Measurements from ENCODE around the gene PTDSS2.
A peak's percentile ranks its signal among the peaks of the same experiment; 100 is the strongest.
"Not testable (repeated sequence)": the region's sequence is repeated elsewhere in the genome, so short reads cannot be mapped to it uniquely, and the experiment has no call there.

Gene PTDSS2

GRCh38 chr11:504994-505344, 54.9 kb downstream of the PTDSS2 start:
- no peaks in the 10 kb centered on the region for H3K27me3 ChIP-seq (ENCODE audit: control insufficient read depth, insufficient read depth, low read length)
- H3K4me1 ChIP-seq (ENCODE audit: control insufficient read depth, insufficient read depth, low read length), result peaks cover 46% of the 10 kb centered on the region
- no peak overlapping the region for H3K4me3 ChIP-seq (ENCODE audit: low read length)
- H3K9ac ChIP-seq (ENCODE audit: low read length), result peak overlapping the region; percentile 95
- H3K36me3 ChIP-seq (ENCODE audit: control insufficient read depth, insufficient read depth, low read length), result peaks cover 5% of the 10 kb centered on the region
- no peaks in the 10 kb centered on the region for H3K9me3 ChIP-seq (ENCODE audit: control insufficient read depth, low read length)

GRCh38 chr11:506238-506994, 56.3 kb downstream of the PTDSS2 start:
- H3K27me3 ChIP-seq (ENCODE audit: control insufficient read depth, insufficient read depth, low read length), result no peaks in the 10 kb centered on the region
- H3K9me3 ChIP-seq (ENCODE audit: control insufficient read depth, low read length), result no peaks in the 10 kb centered on the region
- H3K4me1 ChIP-seq (ENCODE audit: control insufficient read depth, insufficient read depth, low read length), result peaks cover 46% of the 10 kb centered on the region
- H3K36me3 ChIP-seq (ENCODE audit: control insufficient read depth, insufficient read depth, low read length), result no peaks in the 10 kb centered on the region
- peak overlapping the region; percentile 95 for H3K9ac ChIP-seq (ENCODE audit: low read length)
- peak overlapping the region; percentile 62 for H3K4me3 ChIP-seq (ENCODE audit: low read length)

- Histone ChIP-seq H3K36me3 (ENCODE audit: control insufficient read depth, insufficient read depth, low read length) (no peaks in the 10 kb centered on the region), H3K4me1 (ENCODE audit: control insufficient read depth, insufficient read depth, low read length) (peaks cover 39% of the 10 kb centered on the region), H3K9ac (ENCODE audit: low read length) (peak within 1 kb of the TSS; percentile 95), H3K9me3 (ENCODE audit: control insufficient read depth, low read length) (no peaks in the 10 kb centered on the region), H3K27me3 (ENCODE audit: control insufficient read depth, insufficient read depth, low read length) (no peaks in the 10 kb centered on the region), H3K4me3 (ENCODE audit: low read length) (peak within 1 kb of the TSS; percentile 62)
Measured at GRCh38 chr11:506995-507726, 57.1 kb downstream of the PTDSS2 start, which contains the start of gene RNH1. TSS of gene RNH1 (minus strand) at chr11:507242. CDS start at chr11:502162, 5,080 bp downstream.

GRCh38 chr11:507727-508515, 57.8 kb downstream of the PTDSS2 start:
- Histone ChIP-seq H3K36me3 (ENCODE audit: control insufficient read depth, insufficient read depth, low read length) (no peaks in the 10 kb centered on the region), H3K9ac (ENCODE audit: low read length) (peak overlapping the region; percentile 47), H3K9me3 (ENCODE audit: control insufficient read depth, low read length) (no peaks in the 10 kb centered on the region), H3K4me3 (ENCODE audit: low read length) (no peak overlapping the region), H3K27me3 (ENCODE audit: control insufficient read depth, insufficient read depth, low read length) (no peaks in the 10 kb centered on the region), H3K4me1 (ENCODE audit: control insufficient read depth, insufficient read depth, low read length) (peaks cover 36% of the 10 kb centered on the region)

GRCh38 chr11:508956-509355, 58.9 kb downstream of the PTDSS2 start:
- H3K36me3 ChIP-seq (ENCODE audit: control insufficient read depth, insufficient read depth, low read length), result no peaks in the 10 kb centered on the region
- no peak overlapping the region for H3K4me3 ChIP-seq (ENCODE audit: low read length)
- H3K9ac ChIP-seq (ENCODE audit: low read length), result no peak overlapping the region
- H3K27me3 ChIP-seq (ENCODE audit: control insufficient read depth, insufficient read depth, low read length), result no peaks in the 10 kb centered on the region
- no peaks in the 10 kb centered on the region for H3K9me3 ChIP-seq (ENCODE audit: control insufficient read depth, low read length)
- peaks cover 31% of the 10 kb centered on the region for H3K4me1 ChIP-seq (ENCODE audit: control insufficient read depth, insufficient read depth, low read length)

GRCh38 chr11:512761-513595, 62.9 kb downstream of the PTDSS2 start:
- Histone ChIP-seq H3K36me3 (ENCODE audit: control insufficient read depth, insufficient read depth, low read length) (no peaks in the 10 kb centered on the region), H3K4me1 (ENCODE audit: control insufficient read depth, insufficient read depth, low read length) (no peaks in the 10 kb centered on the region), H3K4me3 (ENCODE audit: low read length) (no peak overlapping the region), H3K27me3 (ENCODE audit: control insufficient read depth, insufficient read depth, low read length) (no peaks in the 10 kb centered on the region), H3K9me3 (ENCODE audit: control insufficient read depth, low read length) (no peaks in the 10 kb centered on the region), H3K9ac (ENCODE audit: low read length) (no peak overlapping the region)

- Histone ChIP-seq H3K4me3 (ENCODE audit: low read length) (no peak overlapping the region), H3K4me1 (ENCODE audit: control insufficient read depth, insufficient read depth, low read length) (no peaks in the 10 kb centered on the region), H3K36me3 (ENCODE audit: control insufficient read depth, insufficient read depth, low read length) (no peaks in the 10 kb centered on the region), H3K9me3 (ENCODE audit: control insufficient read depth, low read length) (no peaks in the 10 kb centered on the region), H3K27me3 (ENCODE audit: control insufficient read depth, insufficient read depth, low read length) (no peaks in the 10 kb centered on the region), H3K9ac (ENCODE audit: low read length) (no peak overlapping the region)
Measured at GRCh38 chr11:514606-515005, 64.5 kb downstream of the PTDSS2 start.

- Histone ChIP-seq H3K4me1 (ENCODE audit: control insufficient read depth, insufficient read depth, low read length) (no peaks in the 10 kb centered on the region), H3K9ac (ENCODE audit: low read length) (no peak overlapping the region), H3K4me3 (ENCODE audit: low read length) (no peak overlapping the region), H3K27me3 (ENCODE audit: control insufficient read depth, insufficient read depth, low read length) (no peaks in the 10 kb centered on the region), H3K36me3 (ENCODE audit: control insufficient read depth, insufficient read depth, low read length) (no peaks in the 10 kb centered on the region), H3K9me3 (ENCODE audit: control insufficient read depth, low read length) (no peaks in the 10 kb centered on the region)
Measured at GRCh38 chr11:515131-515530, 65.1 kb downstream of the PTDSS2 start.

GRCh38 chr11:516400-516799, 66.3 kb downstream of the PTDSS2 start:
- H3K36me3 ChIP-seq (ENCODE audit: control insufficient read depth, insufficient read depth, low read length), result no peaks in the 10 kb centered on the region
- H3K4me1 ChIP-seq (ENCODE audit: control insufficient read depth, insufficient read depth, low read length), result no peaks in the 10 kb centered on the region
- no peak overlapping the region for H3K9ac ChIP-seq (ENCODE audit: low read length)

GRCh38 chr11:516918-517685, 67.0 kb downstream of the PTDSS2 start:
- not testable (repeated sequence) for H3K9me3 ChIP-seq (ENCODE audit: control insufficient read depth, low read length); H3K4me1 ChIP-seq (ENCODE audit: control insufficient read depth, insufficient read depth, low read length); H3K9ac ChIP-seq (ENCODE audit: low read length); H3K36me3 ChIP-seq (ENCODE audit: control insufficient read depth, insufficient read depth, low read length); H3K27me3 ChIP-seq (ENCODE audit: control insufficient read depth, insufficient read depth, low read length); H3K4me3 ChIP-seq (ENCODE audit: low read length)

More at GRCh38 chr11:516400-516799, 66.3 kb downstream of the PTDSS2 start:
- no peak overlapping the region for H3K4me3 ChIP-seq (ENCODE audit: low read length)
- no peaks in the 10 kb centered on the region for H3K9me3 ChIP-seq (ENCODE audit: control insufficient read depth, low read length)
- peaks cover 3% of the 10 kb centered on the region for H3K27me3 ChIP-seq (ENCODE audit: control insufficient read depth, insufficient read depth, low read length)

Measured in mucosa of stomach (tissue), 1 donor.